ENCODE measurements around the gene ACSF3.
"Not testable (repeated sequence)": the region's sequence is repeated elsewhere in the genome, so short reads cannot be mapped to it uniquely, and the experiment has no call there.

The ACSF3 gene

GRCh38 chr16:89192186-89192955 is 98.7 kb downstream of the ACSF3 start:
- not testable (repeated sequence) for H3K27me3 Mint-ChIP-seq; H3K9me3 Mint-ChIP-seq; H3K4me1 Mint-ChIP-seq (ENCODE audit: low read depth); H3K36me3 Mint-ChIP-seq (ENCODE audit: low read depth); H3K4me3 Mint-ChIP-seq; H3K27ac Mint-ChIP-seq
- DNase-seq = peak; percentile 86

DNA sequence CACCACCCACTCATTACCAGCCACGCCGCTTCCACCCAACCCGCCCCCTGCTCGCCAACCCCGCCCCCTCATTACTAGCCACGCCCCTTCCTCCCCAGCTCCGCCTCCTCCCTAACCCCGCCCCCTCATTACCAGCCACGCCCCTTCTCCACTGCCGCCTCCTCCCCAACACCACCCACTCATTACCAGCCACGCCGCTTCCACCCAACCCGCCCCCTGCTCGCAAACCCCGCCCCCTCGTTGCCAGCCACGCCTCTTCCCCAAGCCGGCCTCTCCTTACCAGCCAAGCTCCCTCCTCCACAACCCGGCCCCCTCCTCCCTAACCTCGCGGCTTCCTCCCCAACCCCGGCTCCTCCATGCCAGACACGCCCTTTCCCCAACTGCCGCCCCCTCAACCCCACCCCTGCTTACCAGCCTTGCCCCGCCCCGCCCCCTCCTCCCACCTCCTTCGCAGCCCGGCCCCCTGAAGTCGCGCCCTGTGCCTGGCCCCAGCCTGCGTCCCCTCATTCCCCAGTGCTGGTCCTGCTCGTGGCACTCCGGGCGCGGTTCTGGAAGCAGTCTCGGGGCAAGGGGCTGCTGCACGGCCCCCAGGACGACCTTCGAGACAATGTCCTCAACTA is 99.4 kb downstream of the ACSF3 start:
- Mint-ChIP-seq H3K27ac (no peak overlapping the region), H3K36me3 (ENCODE audit: low read depth) (no peaks in the 10 kb centered on the region), H3K4me1 (ENCODE audit: low read depth) (peaks cover 3% of the 10 kb centered on the region), H3K9me3 (no peaks in the 10 kb centered on the region), H3K4me3 (no peak overlapping the region), H3K27me3 (no peaks in the 10 kb centered on the region)
- peak; percentile 77 for DNase-seq

- peak; percentile 34 for DNase-seq
- no peak overlapping the region for H3K4me3 Mint-ChIP-seq
- H3K27ac Mint-ChIP-seq = no peak overlapping the region
- H3K4me1 Mint-ChIP-seq (ENCODE audit: low read depth) = peaks cover 3% of the 10 kb centered on the region
- H3K27me3 Mint-ChIP-seq = peaks cover 1% of the 10 kb centered on the region
- H3K9me3 Mint-ChIP-seq = no peaks in the 10 kb centered on the region
- H3K36me3 Mint-ChIP-seq (ENCODE audit: low read depth) = no peaks in the 10 kb centered on the region
These were observed 100.1 kb downstream of the ACSF3 start for GRCh38 chr16:89193576-89194293.

GRCh38 chr16:89194340-89195311 is 101.0 kb downstream of the ACSF3 start:
- no peak overlapping the region for H3K4me3 Mint-ChIP-seq

GRCh38 chr16:89195521-89196171 is 102.0 kb downstream of the ACSF3 start:
- H3K9me3 Mint-ChIP-seq = no peaks in the 10 kb centered on the region
- no peak overlapping the region for H3K27ac Mint-ChIP-seq

More at GRCh38 chr16:89194340-89195311, 101.0 kb downstream of the ACSF3 start:
- Mint-ChIP-seq H3K27ac (no peak overlapping the region), H3K9me3 (no peaks in the 10 kb centered on the region), H3K27me3 (peaks cover 10% of the 10 kb centered on the region), H3K36me3 (ENCODE audit: low read depth) (no peaks in the 10 kb centered on the region), H3K4me1 (ENCODE audit: low read depth) (peaks cover 3% of the 10 kb centered on the region)
- no peak for DNase-seq

GRCh38 chr16:89197033-89197632 is 103.5 kb downstream of the ACSF3 start:
- peaks cover 9% of the 10 kb centered on the region for H3K4me1 Mint-ChIP-seq (ENCODE audit: low read depth)
- no peak overlapping the region for H3K4me3 Mint-ChIP-seq

More at GRCh38 chr16:89195521-89196171, 102.0 kb downstream of the ACSF3 start:
- H3K27me3 Mint-ChIP-seq = peaks cover 20% of the 10 kb centered on the region
- peaks cover 9% of the 10 kb centered on the region for H3K4me1 Mint-ChIP-seq (ENCODE audit: low read depth)
- DNase-seq = no peak
- H3K36me3 Mint-ChIP-seq (ENCODE audit: low read depth) = no peaks in the 10 kb centered on the region
- no peak overlapping the region for H3K4me3 Mint-ChIP-seq

DNA sequence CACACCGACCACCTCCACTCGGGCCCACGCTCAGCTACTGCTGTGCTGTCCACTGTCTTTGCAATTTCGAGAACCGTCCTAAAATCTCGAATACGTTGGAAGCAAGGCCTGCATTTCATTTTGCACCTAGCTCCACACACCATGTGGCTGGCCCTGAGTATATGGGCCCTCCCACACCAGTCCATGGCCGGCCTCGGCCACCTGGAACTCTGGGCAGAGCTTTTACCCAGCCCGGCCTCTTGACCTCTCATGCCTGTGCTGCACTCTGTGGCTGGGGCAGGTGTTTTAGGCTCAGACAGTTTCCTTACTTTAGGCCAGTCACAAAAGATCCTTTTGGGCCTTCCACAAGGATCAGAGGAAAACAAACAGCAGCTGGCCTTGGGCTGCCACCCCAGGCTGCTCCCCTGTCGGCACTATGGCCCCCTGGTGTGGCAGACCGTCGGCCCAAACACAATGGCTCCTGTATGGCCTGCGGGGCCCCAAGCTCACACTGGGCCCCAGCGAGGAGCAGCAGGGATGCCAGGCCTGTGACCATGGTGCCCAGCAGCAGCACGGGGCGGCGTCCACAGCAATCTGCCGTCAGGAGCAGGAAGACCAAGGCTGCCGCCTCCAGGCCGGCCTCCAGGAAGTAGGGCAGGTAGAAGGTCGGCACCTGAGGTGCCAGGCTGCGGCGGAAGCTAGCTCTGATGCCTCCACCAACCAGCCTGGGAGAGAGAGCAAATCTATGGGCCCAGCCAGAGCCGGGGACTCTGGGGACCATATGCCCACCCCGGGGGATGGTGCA is 104.2 kb downstream of the ACSF3 start:
- Mint-ChIP-seq H3K27me3 (peaks cover 31% of the 10 kb centered on the region), H3K4me1 (ENCODE audit: low read depth) (peaks cover 12% of the 10 kb centered on the region), H3K4me3 (no peak overlapping the region), H3K27ac (no peak overlapping the region), H3K9me3 (peaks cover 2% of the 10 kb centered on the region), H3K36me3 (ENCODE audit: low read depth) (no peaks in the 10 kb centered on the region)
- DNase-seq = no peak

More at GRCh38 chr16:89197033-89197632, 103.5 kb downstream of the ACSF3 start:
- Mint-ChIP-seq H3K27ac (no peak overlapping the region), H3K27me3 (peaks cover 24% of the 10 kb centered on the region), H3K36me3 (ENCODE audit: low read depth) (no peaks in the 10 kb centered on the region), H3K9me3 (no peaks in the 10 kb centered on the region)
- DNase-seq = no peak

DNA sequence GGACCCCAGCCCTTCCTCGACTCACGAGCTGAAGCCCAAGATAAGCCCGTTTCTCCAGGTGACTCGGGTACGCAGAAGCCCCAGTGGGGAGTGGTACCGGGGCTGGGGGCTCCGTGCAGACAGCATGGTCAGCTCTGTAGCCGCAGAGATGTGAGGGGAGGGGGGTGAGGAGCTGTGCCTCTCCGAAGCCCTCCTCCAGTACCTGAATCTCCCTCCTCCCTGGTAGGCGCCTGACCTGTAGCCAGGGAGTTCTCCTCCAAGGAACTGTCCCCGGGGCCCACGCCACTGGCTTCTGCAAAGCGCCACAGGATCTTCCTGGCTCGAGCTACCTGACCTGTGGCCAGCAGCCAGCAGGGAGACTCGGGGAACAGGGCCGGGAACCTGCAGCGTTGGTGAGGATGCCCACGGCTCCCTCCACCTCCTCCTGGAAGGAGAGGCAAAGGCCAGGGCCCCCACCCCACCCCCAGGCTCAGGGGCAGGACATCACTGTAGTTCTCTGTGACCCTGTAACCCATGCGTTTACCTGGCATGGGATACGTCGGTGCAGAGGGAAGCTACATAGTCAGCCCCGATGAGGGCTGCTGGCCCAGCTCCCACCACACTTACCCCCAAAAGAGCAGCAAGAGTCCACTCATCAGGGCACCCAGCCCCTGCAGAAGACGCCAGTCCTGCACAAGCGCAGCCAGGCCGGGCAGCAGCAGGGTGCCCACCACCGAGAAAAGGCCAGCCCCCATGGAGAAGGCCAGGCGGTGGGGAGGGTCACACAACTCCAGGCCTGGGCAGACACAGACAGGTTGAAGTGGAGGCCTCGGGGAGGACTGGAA is 105.0 kb downstream of the ACSF3 start:
- Mint-ChIP-seq H3K27me3 (peaks cover 39% of the 10 kb centered on the region), H3K9me3 (peaks cover 2% of the 10 kb centered on the region), H3K4me3 (no peak overlapping the region), H3K36me3 (ENCODE audit: low read depth) (no peaks in the 10 kb centered on the region), H3K27ac (no peak overlapping the region), H3K4me1 (ENCODE audit: low read depth) (peaks cover 14% of the 10 kb centered on the region)
- no peak for DNase-seq

GRCh38 chr16:89199241-89200123 is 105.8 kb downstream of the ACSF3 start:
- H3K4me1 Mint-ChIP-seq (ENCODE audit: low read depth) = peaks cover 14% of the 10 kb centered on the region
- no peak overlapping the region for H3K4me3 Mint-ChIP-seq
- peaks cover 2% of the 10 kb centered on the region for H3K9me3 Mint-ChIP-seq
- peaks cover 47% of the 10 kb centered on the region for H3K27me3 Mint-ChIP-seq
- H3K27ac Mint-ChIP-seq = no peak overlapping the region
- no peaks in the 10 kb centered on the region for H3K36me3 Mint-ChIP-seq (ENCODE audit: low read depth)
- no peak for DNase-seq

DNA sequence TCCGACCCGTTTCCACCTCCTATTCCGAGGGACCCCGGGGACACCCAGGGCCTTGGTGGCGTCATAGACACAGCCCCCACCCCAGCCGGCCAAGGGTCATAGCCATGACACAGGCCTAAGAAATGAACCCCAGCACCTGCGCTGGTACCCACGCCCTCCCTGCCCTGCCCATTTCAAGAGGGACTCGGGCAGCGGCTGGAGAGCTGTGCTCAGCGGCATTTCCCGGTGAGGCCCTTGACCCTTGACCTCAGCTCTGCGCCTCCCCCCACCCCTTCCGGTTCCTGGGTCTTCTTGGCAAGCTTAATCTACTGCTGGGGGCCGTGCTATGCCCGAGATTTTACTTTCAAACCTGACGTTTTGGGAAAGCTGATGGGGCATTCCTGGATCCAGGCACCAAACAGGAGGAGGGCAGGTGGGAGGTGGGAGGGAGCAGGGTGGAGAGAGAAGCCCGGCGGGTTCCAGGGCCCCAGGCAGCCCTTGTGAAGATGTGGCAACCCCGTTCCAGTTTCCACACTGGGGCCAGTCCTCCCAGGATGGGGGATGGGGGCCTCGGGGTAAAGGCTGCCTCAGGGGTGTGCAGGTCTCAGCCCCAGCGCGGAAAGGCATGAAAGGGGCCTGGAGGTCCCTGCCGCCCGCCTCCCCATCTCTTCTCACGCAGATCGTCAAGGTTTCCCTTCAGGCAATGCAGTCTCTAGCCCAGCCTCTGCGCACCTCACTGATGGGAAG is 106.6 kb downstream of the ACSF3 start, which contains the start of gene SLC22A31:
TSS of gene SLC22A31 (minus strand) at position 414 of the 726 bp plus-strand sequence. CDS start at position 378, 36 bp downstream.
- Mint-ChIP-seq H3K27me3 (peaks cover 54% of the 10 kb centered on the region), H3K36me3 (ENCODE audit: low read depth) (no peaks in the 10 kb centered on the region), H3K4me1 (ENCODE audit: low read depth) (peaks cover 14% of the 10 kb centered on the region), H3K9me3 (peaks cover 2% of the 10 kb centered on the region), H3K27ac (no peak within 1 kb of the TSS), H3K4me3 (peak within 1 kb of the TSS; percentile 43)
- no peak for DNase-seq

Data from activated T-cell treated with anti-CD3 and anti-CD28 coated beads, Interleukin-2, amount 50 U/mL, for 24 hours (primary cell).